Measurements from ENCODE around the gene EPS8.

EPS8 gene

DNA sequence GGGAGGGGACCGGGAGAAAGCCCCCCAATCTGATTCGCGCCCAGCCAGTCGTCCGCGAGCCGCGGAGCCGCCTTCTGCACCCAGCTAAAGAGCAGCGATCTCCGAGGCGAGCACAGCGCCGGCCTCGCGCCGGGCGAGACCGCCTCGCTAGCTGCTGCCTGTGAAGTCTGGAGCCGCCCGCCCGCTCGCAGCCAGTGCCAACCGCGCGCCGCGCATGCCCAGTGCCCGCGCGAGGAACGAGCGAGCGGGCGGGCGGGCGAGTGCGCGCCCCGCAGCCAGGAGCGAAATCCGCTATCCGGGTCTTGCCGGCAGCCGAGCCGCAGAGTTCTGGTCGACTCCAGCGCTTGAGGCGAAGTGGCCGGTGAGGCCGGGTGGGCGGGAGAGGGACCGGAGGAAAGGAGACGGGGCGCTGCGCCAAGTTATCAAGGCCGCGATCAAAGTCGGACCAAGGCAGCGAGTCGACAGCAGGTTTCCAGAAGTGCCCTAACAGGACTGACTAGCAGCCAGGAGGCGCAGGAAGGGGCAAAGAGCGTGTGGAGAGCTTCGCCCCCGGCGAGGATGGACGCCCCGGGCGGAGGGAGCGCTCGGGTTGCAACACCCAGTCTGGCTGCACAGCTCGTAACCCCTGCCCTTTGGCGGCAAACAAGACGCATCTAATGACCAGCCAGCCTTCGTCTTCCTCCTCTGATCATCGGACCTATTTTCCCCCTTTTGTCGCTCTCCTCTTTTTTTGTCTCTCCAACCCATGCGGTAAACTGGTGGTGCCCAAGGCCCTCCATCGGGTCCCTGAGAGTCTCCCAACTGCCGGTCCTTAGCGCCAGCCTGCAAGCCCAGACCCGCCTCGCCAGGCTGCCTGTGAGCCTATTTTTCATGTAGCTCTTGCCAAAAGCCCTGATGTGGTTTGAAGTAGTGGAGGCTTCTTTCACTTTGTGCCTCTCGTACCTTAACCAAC, at the start of gene EPS8:
Gene EPS8 (minus strand): TSS at position 169 of the 952 bp plus-strand sequence. CDS start 106,437 bp downstream, outside the sequence.
- DNase-seq (ENCODE audit: low read depth, low spot score) = peak; percentile 62

DNA sequence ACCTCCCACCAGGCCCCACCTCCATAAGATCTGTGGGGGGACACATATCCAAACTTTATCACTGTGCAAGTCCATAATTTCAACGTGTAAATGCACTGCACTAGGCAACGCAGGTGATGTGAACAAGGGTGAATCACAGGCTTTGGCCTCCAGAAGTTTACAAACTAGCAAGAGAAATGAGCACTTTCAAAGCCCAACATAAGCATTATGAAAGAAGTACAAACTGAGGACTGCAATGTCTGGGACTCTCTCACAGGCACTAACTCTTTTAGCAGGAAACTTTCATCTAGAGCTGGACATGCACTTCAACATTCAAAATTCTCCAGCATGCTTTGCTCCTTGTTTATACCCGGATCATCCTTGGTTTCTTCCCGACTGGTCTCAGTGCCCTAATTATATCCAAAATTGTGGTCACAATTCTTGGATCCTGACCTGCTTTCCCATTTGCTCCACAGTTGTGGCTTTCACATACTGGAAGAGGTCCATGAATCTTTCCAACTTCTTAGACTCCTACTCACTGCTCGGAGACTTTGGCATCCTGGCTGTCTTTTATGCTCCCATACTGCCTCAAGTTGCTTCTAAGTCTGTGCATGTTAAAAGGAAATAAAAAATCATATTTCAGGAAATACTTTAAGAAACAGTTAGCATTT, 48.1 kb upstream of the EPS8 start:
- no peak for DNase-seq (ENCODE audit: low read depth, low spot score)

DNA sequence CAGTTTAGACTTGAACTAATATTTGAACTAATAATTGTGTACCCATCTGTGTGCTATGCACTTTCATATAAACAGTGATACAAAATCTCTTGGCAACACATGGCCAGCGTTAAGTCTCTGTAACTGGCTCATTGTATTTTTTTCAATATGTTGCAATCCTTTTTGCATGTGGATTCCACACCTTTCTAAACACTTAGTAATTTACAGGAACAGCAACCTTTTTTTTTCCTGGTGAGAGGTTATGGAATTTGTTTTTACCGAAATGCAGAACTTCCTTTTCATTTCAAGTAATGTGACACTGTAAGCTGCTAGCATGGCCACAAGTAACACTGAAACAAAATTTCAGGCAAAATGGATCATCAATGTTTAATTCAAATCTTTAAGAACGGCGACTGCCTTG, 45.4 kb upstream of the EPS8 start:
- DNase-seq (ENCODE audit: low read depth, low spot score) = no peak

DNA sequence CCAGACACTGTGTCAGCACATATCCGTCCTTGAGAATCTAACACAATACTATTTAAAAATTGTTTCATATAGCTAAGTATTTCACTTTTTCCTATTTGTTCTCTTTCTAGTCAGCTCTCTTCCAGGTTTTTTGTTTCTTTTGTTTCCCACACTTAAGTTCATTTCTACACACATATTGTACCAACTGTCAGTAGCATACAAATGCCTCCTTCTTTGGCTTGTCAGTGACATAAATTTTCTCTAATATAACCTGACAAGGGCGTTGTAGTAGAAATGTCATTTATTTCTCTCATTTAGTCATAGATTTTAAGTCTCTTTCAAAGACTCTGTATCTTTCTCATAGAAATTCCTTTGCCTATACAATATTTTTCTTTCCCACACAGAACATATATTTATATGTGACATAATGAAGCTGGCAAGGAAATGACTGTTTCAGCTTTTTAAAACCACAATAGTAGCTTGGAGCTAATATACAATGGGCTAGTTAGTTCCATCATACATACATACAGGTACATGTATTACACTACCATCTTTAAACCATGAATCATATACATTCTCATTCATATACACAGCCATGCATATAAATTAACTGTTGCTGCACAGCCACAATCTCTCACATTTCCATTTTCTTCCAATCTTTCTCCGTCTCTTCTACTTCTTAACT, 42.3 kb upstream of the EPS8 start:
- no peak for DNase-seq (ENCODE audit: low read depth, low spot score)

DNA sequence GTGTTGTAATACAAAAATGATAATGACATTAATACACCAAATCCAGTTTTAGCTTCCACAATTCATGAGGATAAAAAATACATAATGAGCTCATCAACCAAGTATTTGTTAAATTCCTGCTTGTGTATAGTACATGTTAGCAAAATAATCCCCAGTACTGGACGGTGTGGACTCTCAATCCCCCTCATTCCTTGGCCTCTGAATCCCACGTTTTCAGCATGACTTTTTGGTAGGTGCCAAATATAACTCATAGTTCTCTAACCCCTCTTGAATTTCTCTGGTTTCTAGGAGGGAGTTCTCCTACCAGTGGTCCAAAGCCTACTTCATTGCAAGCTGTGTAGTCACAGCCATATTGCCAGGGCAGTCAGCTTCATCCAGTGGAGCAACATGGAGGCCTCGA, 41.4 kb upstream of the EPS8 start:
- no peak for DNase-seq (ENCODE audit: low read depth, low spot score)

DNA sequence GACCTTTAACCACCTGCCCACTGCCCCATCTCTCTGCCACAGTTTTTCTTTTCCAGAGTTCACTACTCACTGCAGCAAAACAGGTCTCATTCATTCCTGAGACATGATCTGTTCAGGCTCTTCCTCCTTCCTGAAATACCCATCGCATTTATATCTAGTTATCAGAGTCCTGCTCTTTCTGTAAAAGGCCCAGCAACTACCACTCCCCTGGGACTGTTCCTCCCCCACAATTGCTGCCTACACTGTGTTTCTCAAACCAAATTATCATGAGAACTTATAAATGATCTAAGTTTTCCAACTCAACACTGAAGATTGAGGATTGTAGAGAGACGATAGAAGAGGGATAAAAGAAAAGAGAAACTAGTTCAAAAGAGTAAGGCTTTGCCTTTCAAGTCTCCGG, 40.8 kb upstream of the EPS8 start:
- no peak for DNase-seq (ENCODE audit: low read depth, low spot score)

DNA sequence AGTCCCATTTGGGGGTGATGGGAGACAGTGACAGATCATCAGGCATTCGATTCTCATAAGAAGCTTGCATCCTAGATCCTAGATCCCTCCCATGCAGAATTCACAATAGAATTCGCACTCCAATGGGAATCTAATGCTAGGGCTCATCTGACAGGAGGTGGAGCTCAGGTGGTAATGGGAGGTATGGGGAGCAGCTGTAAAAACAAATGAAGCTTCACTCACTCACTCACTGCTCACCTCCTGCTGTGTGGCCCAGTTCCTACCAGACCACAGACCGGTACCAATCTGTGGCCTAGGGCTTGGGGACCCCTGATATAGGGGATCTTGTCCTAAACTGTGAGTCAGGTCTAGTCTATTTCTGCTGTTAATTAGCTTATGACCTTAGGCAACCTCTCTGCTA, 40.1 kb upstream of the EPS8 start:
- DNase-seq (ENCODE audit: low read depth, low spot score) = no peak

DNA sequence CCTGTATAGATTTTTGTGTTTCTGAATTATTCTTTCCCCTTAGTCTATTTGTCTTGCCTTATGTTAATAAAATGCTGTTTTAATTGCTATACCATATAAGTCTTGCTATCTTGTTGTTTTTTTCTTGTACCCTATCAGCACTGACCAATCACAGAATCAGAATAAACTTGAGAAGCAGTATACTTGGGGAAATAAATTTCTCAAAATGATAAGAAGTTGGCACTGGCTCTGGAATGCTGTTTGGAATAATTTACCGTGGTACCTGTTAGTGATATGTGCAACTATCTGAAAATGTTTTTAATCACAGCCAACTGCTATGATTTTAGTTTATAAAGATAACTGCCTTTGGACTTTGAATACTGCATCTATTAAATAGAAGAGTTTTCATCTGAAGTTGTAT, 37.9 kb upstream of the EPS8 start:
- no peak for DNase-seq (ENCODE audit: low read depth, low spot score)

DNA sequence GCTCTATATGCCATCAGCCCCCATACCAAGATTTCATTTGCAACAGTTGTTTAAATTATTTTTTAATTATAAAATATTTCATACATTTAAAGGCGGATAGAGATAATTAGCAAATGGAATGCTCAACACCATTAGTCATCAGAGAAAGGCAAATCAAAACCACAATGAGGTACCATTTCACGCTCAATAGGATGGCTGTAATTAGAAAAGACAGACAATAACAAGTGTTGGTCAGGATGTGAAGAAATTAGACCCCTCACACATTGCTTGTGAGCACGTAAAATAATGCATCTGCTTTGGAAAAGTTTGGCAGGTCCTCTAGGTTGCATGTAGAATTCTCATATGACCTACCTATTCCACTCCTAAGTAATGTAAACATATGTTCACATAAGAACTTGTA, 35.3 kb upstream of the EPS8 start:
- DNase-seq (ENCODE audit: low read depth, low spot score) = no peak

DNA sequence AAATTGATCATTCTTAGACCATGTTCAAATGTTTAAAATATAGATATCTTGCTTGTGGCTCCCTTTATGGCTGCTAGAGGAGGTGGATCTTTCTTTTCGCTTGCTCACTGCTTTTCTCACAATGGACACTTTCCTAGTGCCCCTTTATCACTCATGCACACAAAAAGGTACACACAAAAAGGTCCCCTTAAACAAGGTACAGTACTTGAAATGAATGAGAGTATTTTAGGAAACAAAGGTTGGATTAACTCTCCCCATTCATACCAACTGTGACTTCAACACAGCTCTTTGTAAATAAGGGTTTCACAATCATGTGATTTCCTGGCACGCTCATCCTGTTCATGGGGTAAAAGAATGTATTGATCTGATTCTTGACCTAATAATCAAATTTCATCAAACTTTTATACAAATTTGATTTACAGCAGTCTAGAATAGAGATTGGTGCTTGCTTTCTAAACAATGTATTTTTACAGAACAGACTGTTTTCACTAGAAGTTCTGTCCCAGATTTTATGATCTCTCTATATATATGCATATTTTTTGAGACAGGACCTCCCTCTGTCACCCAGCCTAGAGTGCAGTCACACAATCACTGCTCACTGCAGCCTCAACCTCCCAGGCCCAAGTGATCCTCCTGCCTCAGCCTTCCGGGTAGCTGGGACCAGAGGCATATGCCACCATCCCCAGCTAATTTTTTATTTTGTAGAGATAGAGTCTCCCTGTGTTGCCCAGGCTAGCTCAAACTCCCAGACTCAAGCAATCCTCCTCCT, 34.4 kb upstream of the EPS8 start:
- no peak for DNase-seq (ENCODE audit: low read depth, low spot score)

DNA sequence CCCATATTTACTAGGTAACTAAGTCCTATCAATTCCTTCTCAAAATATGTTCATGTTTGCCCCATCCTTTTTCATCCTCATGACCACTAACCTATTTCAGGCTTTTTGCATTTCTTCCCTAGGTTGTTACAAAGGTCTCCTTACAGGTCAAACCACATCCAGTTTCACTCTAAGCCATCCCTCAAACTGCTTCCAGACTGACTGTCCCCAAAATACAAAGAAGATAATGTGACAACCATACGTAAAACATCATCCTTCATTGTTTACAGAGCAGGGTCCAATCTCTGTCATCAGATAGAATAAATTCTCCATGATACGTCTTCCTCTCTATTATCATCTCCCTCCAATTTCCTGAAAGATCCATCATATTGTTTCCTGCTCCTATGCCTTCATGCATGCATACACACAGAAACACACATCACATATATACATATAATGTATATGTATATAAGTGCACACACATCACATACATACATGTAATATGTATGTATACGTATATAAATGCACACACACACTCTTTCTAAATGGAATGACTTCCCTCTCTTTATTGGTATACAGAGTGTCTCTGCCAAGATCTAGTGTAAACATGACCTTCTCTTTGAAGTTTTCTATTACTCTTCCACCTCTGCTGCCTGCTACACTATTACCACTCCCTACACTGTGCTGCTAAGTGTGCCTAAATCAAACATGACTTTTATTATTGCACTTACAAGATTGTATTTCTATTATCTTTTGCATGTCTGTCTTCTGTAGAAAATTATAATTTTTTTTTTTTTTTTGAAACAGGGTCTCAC, 30.7 kb upstream of the EPS8 start:
- DNase-seq (ENCODE audit: low read depth, low spot score) = no peak

DNA sequence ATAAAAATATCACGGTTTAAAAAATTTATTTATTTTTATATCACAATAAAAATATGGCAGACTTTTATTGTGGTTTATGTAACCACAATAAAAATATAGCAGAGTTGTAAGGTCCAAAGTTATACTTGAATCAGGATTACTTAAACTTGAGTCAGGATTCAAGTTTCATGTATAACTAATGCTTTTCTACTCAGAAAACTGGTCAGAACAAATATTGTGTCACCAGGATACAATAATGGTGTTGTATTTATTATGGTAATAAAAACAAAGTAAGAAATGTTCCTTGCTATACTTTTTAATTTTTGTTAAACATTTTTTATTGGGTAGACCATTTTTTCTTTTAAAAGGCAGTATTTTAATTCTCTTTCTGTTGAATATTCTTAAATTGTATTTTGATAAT, 29.2 kb upstream of the EPS8 start:
- DNase-seq (ENCODE audit: low read depth, low spot score) = no peak

DNA sequence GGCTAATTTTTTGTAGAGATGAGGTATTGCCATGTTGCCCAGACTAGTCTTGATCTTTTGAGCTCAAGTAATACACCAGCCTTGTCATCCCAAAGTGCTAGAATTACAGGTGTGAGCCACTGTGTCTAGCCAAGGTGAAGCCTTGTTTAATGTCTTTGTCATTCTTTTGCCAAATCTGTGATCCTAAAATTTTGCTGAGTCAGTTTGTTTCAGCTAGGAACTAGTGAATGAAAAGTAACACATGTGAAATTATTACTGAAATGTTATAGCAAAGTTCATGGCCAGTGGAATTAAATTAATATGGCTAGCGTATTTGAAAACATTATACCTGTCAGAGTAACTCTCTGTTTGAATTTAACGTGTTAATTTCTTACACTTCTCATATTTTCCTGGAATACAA, 26.5 kb upstream of the EPS8 start:
- no peak for DNase-seq (ENCODE audit: low read depth, low spot score)

DNA sequence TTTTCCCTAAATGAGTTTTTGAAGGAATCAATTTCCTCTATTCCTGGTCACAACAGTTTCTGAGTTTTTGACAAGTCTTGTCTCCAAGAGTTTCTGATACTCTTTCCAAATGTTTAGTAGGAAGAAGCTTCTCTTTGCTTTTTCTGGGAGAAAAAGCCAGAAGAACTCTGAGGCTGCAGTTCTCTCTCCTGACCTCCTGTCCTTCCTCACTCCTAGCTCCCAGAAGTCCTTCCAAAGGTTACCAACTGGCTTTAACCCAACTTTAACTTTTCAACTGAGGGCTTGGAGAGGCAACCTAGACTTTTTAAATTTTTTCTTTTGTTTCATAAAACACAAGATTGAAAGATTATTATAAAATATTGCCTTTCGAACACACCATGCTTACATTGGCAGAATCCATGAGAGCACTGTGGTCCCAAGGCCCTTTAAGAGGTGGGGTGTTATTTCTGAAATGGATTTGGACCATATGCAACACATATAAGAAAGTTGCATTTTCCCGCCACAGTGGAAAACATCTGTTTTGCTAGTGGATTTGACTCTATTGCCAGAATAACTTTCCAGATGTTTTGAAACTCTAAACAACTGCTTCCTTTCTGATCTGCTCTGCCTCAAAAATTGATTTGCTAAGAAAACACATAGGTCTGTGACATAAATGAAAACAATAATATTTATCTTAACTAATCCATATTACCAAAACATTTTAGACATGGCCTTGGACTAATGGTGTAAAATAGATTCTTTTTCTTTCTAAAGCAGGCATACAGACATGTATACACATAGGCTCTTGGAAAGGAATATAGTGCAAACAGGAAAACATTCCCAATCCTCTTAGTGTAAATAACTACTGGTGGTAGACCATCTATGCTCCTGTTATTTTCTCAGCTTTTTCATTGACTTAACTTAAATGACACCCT, 22.3 kb upstream of the EPS8 start:
- DNase-seq (ENCODE audit: low read depth, low spot score) = no peak

DNA sequence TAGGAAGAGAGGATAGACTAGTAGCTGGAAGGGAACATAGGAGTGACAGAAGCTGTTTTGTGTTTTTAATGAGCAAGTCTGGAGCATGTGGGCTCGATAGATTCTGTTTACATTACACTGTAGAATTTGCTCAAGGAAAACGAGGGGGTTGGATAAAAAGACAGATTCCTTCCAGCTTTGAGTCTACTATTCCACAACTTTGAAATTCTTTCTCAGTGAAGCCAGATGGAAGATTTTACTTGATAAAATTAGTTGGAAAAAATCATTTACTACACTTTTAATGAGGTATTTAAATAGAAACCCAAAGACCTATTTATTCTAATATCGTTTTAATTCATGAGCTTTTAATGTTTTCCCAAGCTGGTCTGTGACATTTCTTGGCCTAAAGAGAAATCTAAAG, 19.5 kb upstream of the EPS8 start:
- no peak for DNase-seq (ENCODE audit: low read depth, low spot score)

DNA sequence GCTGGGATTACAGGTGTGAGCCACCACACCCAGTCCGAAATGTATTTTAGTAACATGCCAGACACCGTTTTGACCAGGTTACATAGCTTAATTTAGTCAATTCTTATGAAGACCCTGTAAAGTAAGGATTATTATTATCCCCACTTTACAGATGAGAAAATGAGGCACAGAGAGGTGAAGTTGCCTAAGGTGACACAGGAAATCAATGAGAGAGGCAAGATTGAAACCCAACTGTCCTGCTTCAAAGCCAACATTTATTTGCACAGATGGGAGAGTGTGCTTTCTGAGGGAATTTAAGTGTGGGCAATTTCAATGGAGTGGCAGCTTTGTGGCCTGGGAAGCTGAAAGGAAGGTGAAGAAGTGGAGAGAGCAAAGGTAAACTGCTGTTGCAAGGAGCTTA, 19.1 kb upstream of the EPS8 start:
- no peak for DNase-seq (ENCODE audit: low read depth, low spot score)

DNA sequence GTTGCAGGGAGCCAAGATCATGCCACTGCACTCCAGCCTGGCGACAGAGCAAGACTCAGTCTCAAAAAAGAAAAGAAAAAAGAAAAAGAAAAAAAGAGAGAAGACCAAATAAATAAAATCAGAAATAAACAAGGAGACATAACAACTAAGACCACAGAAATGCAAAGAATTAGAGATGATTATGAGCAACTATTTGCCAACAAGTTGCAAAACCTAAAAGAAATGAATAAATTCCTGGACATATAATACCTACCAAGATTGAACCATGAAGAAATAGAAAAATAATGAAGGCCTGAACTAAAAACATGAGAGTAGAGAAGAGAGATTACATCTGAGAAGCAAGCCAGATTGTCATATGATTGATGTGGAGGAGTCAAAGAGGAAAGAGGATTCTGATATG, 17.6 kb upstream of the EPS8 start:
- no peak for DNase-seq (ENCODE audit: low read depth, low spot score)

DNA sequence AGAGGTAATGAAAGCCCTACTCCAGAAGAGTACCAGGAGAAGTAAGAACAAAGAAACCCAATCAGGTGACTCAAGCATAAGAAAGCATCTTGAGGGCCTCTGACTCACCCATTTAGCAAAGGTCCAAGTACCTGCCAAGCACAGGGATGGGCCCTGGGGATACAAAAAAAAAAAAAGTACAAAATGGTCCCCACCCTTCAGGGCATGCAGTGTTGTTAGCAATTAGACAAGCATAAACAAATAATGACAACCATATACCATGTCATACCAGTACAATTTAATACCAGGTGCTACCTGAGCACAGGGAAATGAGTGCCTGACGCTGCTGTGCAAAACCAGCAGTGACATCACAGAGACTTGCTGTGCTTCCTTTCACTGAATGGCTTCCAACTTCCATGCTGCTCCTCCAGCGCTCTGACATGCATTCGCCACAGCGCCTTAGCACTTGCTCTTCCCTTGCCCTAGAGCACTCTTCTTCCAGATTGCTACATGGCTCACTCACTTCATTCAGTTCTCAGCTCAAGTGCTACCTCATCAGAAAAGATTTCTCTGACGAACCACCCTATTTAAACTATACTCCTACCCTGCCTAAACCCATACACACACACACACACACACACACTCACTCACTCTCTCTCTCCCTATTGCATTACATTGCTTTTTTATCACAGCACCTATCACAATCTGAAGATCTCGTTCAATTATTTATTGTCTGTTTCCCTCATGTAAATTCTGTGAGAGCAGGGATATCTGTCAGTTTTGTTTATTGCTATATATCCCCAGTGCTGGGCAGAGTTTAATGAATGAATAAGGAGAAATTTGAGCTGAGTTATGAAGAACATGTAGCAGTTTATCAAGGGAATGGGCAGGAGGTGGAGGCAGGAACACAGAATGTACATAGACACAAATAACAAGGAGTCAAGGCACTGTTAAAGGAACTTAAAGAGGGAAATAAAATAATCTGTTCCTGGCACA, 12.9 kb upstream of the EPS8 start:
- DNase-seq (ENCODE audit: low read depth, low spot score) = no peak

DNA sequence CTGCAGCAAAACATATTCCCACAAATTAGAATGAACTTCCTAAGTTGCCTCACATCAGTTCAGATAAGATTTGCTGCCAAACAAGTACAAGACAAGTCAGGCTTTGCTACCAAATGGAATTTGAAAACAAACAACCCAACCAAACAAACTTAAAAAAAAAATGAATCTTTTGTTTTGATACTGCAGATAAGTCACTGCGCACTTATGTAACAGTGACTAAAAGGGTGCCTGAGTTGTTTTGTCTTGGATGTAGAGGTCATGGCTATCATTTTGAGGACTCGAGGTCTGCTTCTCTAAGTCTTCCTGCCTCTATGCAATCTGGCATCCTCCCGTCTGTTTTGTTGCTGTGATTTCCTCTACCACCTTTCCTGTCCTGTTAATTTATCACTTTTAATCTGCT, 11.1 kb upstream of the EPS8 start:
- no peak for DNase-seq (ENCODE audit: low read depth, low spot score)

All from activated CD4-positive, CD25-positive, alpha-beta regulatory T cell treated with anti-CD3 and anti-CD28 coated beads, Interleukin-2, amount 50 U/mL, for 16 hours (primary cell).